HG03159 (cell line): Measurements from ENCODE around the gene NLRP7.
"Not testable (repeated sequence)": the region's sequence is repeated elsewhere in the genome, so short reads cannot be mapped to it uniquely, and the experiment has no call there.

Source experiments
- ATAC-seq: cut with Tn5 transposase; IDR thresholded peaks from one replicate; pipeline ENCODE4 v1.9.1; 2021; ENCODE audit warnings: mild to moderate bottlenecking, moderate library complexity; ENCODE audit not compliant: unreplicated experiment

NLRP7 gene

DNA sequence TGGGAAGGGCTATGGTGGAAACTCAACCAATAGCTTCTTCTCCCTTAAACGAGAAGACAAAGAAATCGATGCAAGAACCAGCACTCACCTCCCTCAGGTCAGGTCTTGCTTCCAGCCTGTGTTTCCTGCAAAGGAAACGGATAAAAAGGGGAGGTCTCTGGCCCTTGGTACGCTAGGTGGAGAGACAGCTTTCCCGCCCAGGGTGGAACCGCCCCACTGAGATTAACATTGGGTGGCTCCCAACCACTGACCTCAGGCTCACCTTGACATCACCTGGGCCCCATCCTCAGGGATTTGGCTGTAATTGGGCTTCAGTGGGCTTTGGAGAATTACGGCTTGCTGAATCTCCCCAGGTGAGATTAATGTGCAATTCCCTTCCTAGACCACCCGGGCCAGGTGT lies at the start of gene NLRP7:
Gene NLRP7 (minus strand): TSS at position 150 of the 400 bp plus-strand sequence.
- ATAC-seq, result no peak

- no peak for ATAC-seq
These were observed 48.2 kb upstream of the NLRP7 start for GRCh38 chr19:54995561-54995960.

DNA sequence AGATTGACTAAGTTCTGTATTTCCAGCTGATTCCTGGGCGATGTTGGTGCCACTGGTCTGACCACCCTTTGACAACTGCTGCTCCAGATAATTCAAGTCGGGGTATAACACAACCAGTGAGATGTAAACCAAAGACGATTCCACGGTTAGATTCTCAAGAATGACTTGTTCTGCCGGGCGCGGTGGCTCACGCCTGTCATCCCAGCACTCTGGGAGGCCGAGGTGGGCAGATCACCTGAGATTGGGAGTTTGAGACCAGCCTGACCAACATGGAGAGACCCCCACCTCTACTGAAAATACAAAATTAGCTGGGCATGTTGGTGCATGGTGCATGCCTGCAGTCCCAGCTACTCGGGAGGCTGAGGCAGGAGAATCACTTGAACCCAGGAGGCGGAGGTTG lies 42.2 kb upstream of the NLRP7 start:
- ATAC-seq, result not testable (repeated sequence)

GRCh38 chr19:54982562-54982961 lies 35.2 kb upstream of the NLRP7 start:
- ATAC-seq, result not testable (repeated sequence)

DNA sequence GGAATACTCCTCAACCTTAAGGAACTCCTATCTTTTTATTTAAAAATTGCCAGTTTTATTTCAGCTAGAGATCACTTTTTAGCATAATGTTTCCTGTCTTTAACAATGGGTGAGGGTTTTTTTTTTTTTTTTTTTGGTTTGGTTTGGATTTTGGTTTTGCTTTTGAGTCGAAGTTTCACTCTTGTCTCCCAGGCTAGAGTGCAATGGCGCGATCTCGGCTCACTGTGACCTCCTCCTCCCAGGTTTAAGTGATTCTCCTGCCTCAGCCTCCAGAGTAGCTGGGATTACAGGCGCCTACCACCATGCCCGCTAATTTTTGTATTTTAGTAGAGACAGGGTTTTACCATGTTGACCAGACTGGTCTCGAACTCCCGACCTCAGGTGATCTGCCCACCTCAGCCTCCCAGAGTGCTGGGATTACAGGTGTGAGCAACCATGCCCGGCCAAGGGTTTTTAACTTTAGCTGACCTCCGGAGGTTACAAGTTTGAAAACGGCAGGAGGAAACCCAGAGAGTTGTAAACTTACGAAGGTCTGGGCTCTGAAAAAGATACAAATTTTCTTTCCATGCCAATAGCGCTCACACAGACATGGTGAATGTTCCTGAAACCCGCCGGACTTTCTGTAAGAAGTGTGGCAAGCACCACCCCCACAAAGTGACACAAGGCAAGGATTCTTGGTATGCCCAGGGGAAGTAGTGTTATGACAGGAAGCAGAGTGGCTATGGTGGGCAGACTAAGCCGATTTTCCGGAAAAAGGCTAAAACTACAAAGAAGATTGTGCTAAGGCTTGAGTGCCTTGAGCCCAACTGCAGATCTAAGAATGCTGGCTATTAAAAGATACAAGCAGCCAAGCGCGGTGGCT lies 26.1 kb upstream of the NLRP7 start:
- not testable (repeated sequence) for ATAC-seq

- ATAC-seq, result not testable (repeated sequence)
These were observed 24.1 kb upstream of the NLRP7 start for GRCh38 chr19:54971446-54971845.

GRCh38 chr19:54969647-54970046 lies 22.3 kb upstream of the NLRP7 start:
- ATAC-seq, result no peak

DNA sequence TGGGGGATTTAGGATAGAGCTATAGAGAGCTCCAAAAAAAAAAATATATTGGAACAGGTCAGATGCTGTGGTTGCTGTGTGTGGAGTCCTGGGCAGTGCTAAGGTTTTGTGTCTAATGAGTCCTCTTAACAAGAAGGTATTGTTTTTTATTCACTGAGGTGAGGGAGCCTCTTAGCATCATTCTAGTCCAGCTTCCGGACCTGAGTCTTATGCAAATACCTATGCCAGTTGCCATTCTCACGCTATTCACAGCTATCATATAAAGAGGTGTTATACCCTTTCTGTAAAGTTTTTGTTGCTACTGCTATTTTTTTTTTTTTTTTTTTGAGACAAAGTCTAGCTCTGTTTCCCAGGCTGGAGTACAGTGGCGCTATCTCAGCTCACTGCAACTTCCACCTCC lies 20.3 kb upstream of the NLRP7 start:
- no peak for ATAC-seq

DNA sequence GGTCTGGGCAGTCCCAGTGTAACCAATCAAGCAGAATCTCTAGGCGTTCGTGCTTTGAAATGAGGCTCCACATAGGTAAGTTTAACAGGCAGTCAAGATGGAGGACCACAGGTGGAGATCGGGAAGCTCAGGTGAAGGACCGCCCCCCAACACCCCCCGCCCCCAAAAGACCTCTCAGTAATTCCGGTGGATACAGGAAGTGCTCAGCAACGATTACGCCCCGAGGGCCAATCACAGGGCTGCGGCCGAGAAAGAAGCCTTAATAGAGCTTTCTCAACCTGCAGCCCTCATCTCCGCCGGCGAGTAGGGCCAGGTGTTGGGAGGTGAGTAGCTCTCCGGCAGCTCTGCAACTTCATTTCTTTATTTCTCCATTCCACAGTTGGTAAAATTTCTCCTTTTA lies 17.7 kb upstream of the NLRP7 start:
- ATAC-seq, result not testable (repeated sequence)

DNA sequence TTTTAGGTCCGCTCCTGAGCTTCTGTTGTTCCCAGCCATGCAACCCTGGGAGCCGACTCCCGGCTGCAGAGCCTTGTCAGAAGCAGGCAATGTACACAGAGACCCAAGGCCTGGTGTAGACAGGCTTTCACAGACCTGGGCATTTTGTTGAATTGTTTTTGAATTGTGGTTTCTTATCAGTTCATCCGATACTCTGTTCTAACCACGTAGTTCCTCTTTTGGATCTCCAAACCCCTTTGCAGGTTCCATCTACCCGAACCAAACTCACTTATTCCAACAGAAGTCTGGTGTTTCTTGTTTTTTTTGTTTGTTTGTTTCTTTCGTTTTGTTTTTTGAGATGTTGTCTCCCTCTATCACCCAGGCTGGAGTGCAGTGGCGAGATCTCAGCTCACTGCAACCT lies 12.5 kb upstream of the NLRP7 start:
- ATAC-seq, result no peak

- no peak for ATAC-seq
These were observed 8.0 kb upstream of the NLRP7 start for GRCh38 chr19:54955376-54955775.

- not testable (repeated sequence) for ATAC-seq
These were observed 6.0 kb upstream of the NLRP7 start for GRCh38 chr19:54953345-54953713.

GRCh38 chr19:54952591-54953344 lies 5.4 kb upstream of the NLRP7 start:
- no peak for ATAC-seq

GRCh38 chr19:54950580-54950979 lies 3.2 kb upstream of the NLRP7 start:
- ATAC-seq, result not testable (repeated sequence)

DNA sequence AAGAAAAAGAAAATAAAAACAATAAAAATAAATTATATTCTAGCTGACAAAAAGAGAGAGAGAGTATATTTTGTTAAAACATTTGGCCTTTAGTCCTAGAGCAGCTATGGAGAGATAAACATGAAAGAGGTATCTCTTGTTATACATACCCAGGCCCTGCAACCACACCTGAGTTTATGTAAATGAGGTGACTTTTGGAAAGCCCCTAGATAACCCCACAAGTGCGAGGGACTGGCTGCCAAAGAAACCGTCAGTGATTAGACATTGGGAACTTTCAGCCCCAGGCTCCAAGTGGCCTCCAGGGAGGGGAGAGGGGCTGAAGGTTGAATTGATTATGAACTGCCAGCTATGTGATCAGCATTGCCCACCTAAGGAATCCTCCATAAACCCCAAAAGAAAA lies 2.1 kb upstream of the NLRP7 start:
- no peak for ATAC-seq

- ATAC-seq, result not testable (repeated sequence)
These were observed 3.5 kb downstream of the NLRP7 start for GRCh38 chr19:54943772-54944361.

DNA sequence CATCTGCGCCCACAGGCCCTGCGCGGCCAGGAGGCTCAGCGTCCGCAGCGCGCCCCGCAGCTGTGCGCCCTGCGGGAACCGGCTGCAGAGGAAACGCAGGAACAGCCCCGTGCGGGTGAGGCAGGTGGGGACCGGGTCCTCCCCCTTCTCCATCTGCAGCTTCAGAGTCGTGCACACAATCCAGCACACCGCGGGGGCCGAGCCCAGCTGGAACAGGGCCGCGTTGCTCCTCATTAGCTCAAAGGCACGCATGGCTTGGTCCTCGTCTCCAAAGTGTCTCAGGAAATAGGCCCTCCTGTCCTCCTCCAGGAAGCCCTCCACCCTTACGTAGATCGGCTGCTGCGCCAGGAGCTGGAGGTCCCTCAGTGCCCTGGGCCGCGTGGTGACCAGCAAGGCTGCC lies 7.8 kb downstream of the NLRP7 start:
- not testable (repeated sequence) for ATAC-seq

DNA sequence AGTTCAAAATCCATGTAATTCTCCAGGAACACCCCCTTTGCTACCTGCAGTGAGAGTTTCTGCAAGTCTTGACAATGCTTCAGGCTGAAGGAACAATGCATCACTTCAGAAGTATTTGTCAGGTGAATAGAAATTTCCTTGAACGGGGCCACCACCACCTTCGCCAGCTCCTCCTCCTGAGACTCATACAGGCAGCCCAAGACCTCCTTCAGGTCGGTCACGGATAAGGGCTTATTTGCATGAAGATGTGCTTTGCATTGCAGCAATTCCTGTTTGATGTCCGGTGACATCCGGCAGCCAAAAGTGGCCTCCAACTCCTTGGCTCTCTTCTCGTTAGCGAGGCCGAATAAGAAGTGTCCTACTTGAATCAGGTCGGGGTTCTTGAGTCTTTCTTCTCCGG lies 8.4 kb downstream of the NLRP7 start:
- no peak for ATAC-seq

GRCh38 chr19:54937926-54938325 lies 9.4 kb downstream of the NLRP7 start:
- ATAC-seq, result no peak

- ATAC-seq, result no peak
These were observed 19.0 kb downstream of the NLRP7 start for GRCh38 chr19:54928299-54928698.

DNA sequence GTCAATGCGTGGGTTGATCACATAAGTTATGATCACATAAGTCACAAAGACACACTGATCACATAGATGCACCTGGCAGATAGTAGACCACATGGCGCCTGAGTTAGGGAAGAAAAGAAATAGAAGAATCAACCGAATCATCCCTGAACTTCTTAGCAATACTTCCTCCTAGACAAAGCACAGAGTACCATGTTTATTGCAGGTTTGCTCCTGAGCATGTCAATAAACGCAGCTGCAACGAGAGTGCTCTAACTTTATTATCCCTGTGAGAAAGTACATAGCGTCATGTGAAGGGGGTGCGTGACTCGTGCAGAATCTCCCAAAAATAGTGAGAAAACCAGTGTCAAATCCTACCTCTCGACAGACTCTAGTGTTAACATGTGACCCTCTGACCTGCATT lies 24.1 kb downstream of the NLRP7 start:
- no peak for ATAC-seq

DNA sequence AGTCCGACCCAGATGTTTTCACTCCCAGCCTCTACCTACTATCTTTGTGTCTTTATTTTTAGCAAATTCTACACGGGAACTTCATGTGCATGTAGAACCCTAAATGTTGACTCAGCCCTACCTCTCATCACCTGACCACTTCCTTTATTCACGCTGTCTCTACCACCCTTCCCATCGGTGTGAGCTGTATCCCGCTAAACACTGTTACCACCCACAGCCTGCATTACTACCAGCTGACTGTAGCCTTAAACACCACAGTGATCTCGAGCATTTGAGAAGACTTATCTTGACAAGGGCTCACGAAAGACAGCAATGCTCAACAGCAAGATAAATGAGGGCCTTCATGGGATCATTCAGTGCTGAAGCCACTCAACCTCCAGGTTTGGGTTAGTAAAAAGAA lies 26.2 kb downstream of the NLRP7 start:
- ATAC-seq, result no peak
